Suprapubic skin (tissue), 4 donors: ENCODE results near the gene BICRAL.

ENCODE experiments used
- CTCF ChIP-seq, 2 donors: fragments of 200-600 bp in 1 of 2; fragments of 450-650 bp in 1 of 2; sonication (generic) in 1 of 2; IDR thresholded peaks; one replicate each; pipeline ENCODE4 v1.5.1; 2016 to 2019; ENCODE audit warnings: antibody characterized with exemption in 2 of 2, mild to moderate bottlenecking in 1 of 2, moderate library complexity in 1 of 2
- EP300 ChIP-seq: sonication (generic); formaldehyde crosslinking; IDR thresholded peaks from one replicate; pipeline ENCODE4 v1.6.1; 2017; ENCODE audit warnings: antibody characterized with exemption
- POLR2A ChIP-seq, 2 donors: fragments of 450-650 bp; IDR thresholded peaks; one replicate each; pipeline ENCODE4 v1.6.1; 2017; ENCODE audit warnings: antibody characterized with exemption in 2 of 2, mild to moderate bottlenecking in 2 of 2, moderate library complexity in 2 of 2
- POLR2AphosphoS5 ChIP-seq, 3 donors: sonication (generic); formaldehyde crosslinking; IDR thresholded peaks; one replicate each; pipeline ENCODE4 v1.6.1; 2017; ENCODE audit warnings: antibody characterized with exemption in 3 of 3

DNA sequence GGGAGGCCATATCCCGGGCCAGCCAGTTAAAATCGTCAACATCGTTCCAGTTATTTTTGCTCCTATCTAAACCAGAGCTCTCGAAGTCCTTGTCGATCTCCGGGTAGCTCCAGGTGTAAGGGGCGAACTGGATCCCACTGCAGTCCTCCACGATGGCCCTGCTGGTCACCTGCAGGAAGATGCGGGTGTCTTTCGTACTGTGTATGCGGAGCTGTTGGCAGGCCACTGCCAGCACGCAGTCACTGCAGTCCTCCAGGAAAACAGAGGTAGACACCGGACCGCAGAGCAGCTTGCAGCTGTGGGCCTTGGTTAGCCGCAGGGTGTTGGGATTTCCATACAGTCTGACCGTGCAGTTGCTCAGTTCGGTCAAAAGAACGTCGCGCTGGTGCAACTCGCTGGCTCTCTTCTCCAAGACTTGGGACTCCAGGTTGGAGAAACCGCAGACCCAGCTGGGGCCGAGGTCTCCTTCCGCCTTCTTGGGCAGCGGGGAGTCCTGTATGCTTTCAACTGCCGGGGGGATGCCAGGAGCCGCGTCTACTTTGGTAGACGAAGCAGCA lies 36.7 kb upstream of the BICRAL start:
- TF ChIP-seq CTCF (IDR thresholded peaks at IDR 0.05) (no peak), EP300 (no peak), POLR2A (IDR thresholded peaks at IDR 0.05) (no peak), POLR2AphosphoS5 (IDR thresholded peaks at IDR 0.05) (no peak)
